ENCODE results near the gene CIBAR2. TPM values are rescaled to one million over a fixed set of nuclear protein-coding genes. Genes with fewer than 3 reads are reported as not detected.

CIBAR2 gene
- total RNA-seq, 2 donors from 2014 or later: not detected

DNA sequence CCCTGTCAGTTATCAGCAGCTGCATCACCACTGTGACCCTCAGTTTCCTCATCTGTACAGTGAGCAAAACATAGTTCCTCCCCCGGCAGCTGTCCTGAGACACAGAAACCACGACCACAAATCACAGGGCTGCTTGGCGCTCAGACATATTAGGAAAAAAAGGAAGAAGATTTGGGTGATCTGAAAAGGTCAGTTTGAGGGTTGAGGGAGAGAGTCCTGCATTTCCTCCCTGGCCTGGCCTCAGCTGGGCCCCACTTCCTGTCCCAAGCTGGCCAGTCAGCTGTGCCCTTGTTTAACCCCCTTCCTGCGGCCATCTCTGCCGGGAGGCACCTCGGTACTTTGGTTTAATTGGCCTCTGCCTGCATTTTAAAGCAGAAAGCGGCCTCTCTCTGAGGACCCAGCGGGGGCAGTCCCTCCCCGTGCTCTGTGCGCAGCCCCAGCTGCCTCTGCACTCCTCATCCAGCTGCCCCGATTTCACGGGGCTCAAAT is 24.0 kb upstream of the CIBAR2 start:
- no peak for TF ChIP-seq POLR2AphosphoS5 (IDR thresholded peaks at IDR 0.05)
- no peak for TF ChIP-seq POLR2A (IDR thresholded peaks at IDR 0.05)
- TF ChIP-seq, protein P1, sequence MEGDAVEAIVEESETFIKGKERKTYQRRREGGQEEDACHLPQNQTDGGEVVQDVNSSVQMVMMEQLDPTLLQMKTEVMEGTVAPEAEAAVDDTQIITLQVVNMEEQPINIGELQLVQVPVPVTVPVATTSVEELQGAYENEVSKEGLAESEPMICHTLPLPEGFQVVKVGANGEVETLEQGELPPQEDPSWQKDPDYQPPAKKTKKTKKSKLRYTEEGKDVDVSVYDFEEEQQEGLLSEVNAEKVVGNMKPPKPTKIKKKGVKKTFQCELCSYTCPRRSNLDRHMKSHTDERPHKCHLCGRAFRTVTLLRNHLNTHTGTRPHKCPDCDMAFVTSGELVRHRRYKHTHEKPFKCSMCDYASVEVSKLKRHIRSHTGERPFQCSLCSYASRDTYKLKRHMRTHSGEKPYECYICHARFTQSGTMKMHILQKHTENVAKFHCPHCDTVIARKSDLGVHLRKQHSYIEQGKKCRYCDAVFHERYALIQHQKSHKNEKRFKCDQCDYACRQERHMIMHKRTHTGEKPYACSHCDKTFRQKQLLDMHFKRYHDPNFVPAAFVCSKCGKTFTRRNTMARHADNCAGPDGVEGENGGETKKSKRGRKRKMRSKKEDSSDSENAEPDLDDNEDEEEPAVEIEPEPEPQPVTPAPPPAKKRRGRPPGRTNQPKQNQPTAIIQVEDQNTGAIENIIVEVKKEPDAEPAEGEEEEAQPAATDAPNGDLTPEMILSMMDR (IDR thresholded peaks at IDR 0.05): no peak
- intact Hi-C loops (cut with DNase I): loop anchor here (5.0 kb wide), 1 partner anchor 71 kb away; no protein-coding TSS in a partner anchor
- Histone ChIP-seq H3K9me3 (no peaks in the 10 kb centered on the region), H3K4me1 (replicated peaks) (peaks cover 5% of the 10 kb centered on the region), H3K4me3 (no peak overlapping the region), H3K36me3 (no peaks in the 10 kb centered on the region), H3K27ac (no peak overlapping the region), H3K27me3 (replicated peaks; ENCODE audit: insufficient read depth) (no peaks in the 10 kb centered on the region)
- no peak for DNase-seq (ENCODE audit: low spot score)
- 78% methylated on average over 12 of the region's 12 CpGs for WGBS

DNA sequence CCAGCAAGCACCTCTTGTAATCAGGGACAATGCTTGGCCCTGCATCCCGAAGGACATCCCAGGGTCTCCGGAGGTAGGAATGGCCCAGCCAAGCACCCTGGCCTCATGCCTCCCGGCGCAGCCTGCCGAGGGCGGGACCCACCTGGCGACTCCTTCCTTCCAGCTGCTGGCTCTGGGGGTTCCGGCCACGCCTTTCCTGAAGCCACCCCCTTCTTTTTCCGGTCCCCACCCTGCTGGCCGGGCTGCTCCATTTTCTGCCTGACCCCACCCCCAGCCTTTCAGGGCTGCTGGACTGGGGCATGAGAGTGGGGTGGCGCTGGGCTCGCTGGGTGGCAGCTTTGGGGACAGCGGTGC is 22.5 kb upstream of the CIBAR2 start:
- Histone ChIP-seq H3K4me1 (replicated peaks) (peaks cover 5% of the 10 kb centered on the region), H3K4me3 (no peak overlapping the region), H3K9me3 (no peaks in the 10 kb centered on the region), H3K36me3 (no peaks in the 10 kb centered on the region), H3K27ac (no peak overlapping the region), H3K27me3 (replicated peaks; ENCODE audit: insufficient read depth) (no peaks in the 10 kb centered on the region)
- WGBS: 73% methylated on average over 14 of the region's 14 CpGs
- intact Hi-C loops (cut with DNase I): loop anchor here (5.0 kb wide), 1 partner anchor 73 kb away; no protein-coding TSS in a partner anchor
- TF ChIP-seq POLR2AphosphoS5 (IDR thresholded peaks at IDR 0.05) (no peak), POLR2A (IDR thresholded peaks at IDR 0.05) (no peak)
- TF ChIP-seq, protein P1 (IDR thresholded peaks at IDR 0.05): no peak
- no peak for DNase-seq (ENCODE audit: low spot score)

DNA sequence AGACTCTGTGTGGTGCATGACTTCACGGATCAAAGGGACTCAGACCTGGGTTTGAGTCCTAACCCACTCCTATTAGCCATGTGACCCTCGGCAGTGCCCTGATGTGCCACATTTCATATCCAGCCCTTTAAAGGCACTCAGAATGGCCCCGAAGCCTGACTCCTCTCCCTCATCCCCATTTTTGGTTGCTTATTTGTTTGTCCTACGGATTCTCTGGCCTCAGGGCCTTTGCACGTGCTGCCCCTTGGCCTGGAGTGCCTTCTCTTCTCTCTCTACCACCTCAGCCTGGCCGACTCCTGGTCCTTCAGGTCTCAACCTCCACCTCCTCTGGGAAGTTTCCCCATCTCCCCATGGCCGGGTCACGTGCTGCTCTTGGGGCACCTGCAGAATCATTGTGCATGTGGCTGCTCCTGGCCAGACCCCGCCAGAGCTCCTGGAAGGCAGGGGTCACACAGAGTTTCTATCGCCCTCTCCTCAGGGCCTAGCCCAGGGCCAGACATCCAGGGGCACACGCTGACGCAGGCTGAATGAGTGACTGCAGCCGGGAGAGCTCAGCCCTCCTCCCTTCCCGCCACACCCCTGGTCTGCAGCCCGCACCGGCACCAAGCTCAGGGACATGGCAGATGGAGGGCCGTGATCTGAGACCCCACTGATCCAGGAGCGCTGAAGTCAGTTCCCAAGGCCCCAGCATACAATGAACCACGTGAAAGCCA is 22.0 kb upstream of the CIBAR2 start:
- H3K9me3 ChIP-seq: no peaks in the 10 kb centered on the region
- H3K36me3 ChIP-seq: no peaks in the 10 kb centered on the region
- peaks cover 5% of the 10 kb centered on the region for H3K4me1 ChIP-seq (replicated peaks)
- no peak overlapping the region for H3K27ac ChIP-seq
- intact Hi-C loops (cut with DNase I): no loop called here
- H3K4me3 ChIP-seq: no peak overlapping the region
- WGBS: 94% methylated on average over 16 of the region's 19 CpGs
- DNase-seq (ENCODE audit: low spot score): no peak
- no peaks in the 10 kb centered on the region for H3K27me3 ChIP-seq (replicated peaks; ENCODE audit: insufficient read depth)
- no peak for TF ChIP-seq POLR2AphosphoS5 (IDR thresholded peaks at IDR 0.05)
- no peak for TF ChIP-seq POLR2A (IDR thresholded peaks at IDR 0.05)
- TF ChIP-seq, protein P1 (IDR thresholded peaks at IDR 0.05): no peak

DNA sequence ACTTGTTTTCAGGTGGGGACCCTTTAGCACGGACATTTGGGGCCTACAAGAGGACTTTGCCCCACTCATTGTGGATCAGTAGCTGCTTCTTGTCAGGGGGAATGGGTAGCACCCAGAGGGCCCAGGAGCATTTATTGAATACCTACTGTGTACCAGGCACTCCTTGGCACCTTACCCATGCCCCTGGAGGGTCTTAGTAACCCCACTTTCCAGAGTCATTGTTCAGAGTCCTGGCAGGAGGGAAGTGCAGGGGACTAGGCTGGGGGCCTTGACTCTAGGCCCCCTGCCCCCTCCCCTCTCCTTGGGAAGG is 21.0 kb upstream of the CIBAR2 start:
- TF ChIP-seq, protein P1 (IDR thresholded peaks at IDR 0.05): no peak
- no peak for TF ChIP-seq POLR2A (IDR thresholded peaks at IDR 0.05)
- TF ChIP-seq POLR2AphosphoS5 (IDR thresholded peaks at IDR 0.05): no peak
- 100% methylated on average over 1 of the region's 1 CpG for WGBS
- no peaks in the 10 kb centered on the region for H3K36me3 ChIP-seq
- intact Hi-C loops (cut with DNase I): no loop called here
- H3K27me3 ChIP-seq (replicated peaks; ENCODE audit: insufficient read depth): no peaks in the 10 kb centered on the region
- no peaks in the 10 kb centered on the region for H3K9me3 ChIP-seq
- H3K27ac ChIP-seq: no peak overlapping the region
- H3K4me3 ChIP-seq: no peak overlapping the region
- DNase-seq (ENCODE audit: low spot score): no peak
- peaks cover 5% of the 10 kb centered on the region for H3K4me1 ChIP-seq (replicated peaks)
